H7 (cell line): ENCODE data around the gene MCM6. TPM values are rescaled to one million over a fixed set of nuclear protein-coding genes. Genes with fewer than 3 reads are reported as not detected.
"Not testable (repeated sequence)": the region's sequence is repeated elsewhere in the genome, so short reads cannot be mapped to it uniquely, and the experiment has no call there.

Experiments
- DNase-seq: peaks from one replicate; pipeline ENCODE4 v3.0.0; 2012
- H3K27me3 ChIP-seq: 2 replicates; pipeline ENCODE4 v1.6.0; 2011; ENCODE audit warnings: mild to moderate bottlenecking, low read length; ENCODE audit not compliant: control insufficient read depth, insufficient read depth
- H3K36me3 ChIP-seq: replicated peaks from 2 replicates; pipeline ENCODE4 v1.5.1; 2011; ENCODE audit warnings: low read length; ENCODE audit not compliant: control insufficient read depth, insufficient read depth
- H3K4me3 ChIP-seq: 2 replicates; pipeline ENCODE4 v1.5.1; 2011; ENCODE audit warnings: low read depth, mild to moderate bottlenecking, control low read depth, low read length, moderate library complexity; ENCODE audit not compliant: insufficient read depth
- total RNA-seq: library from RNA; depleted of rRNA; stranded (reverse); fragments of >200 nt; shearing (Covaris generic); gene quantifications from 2 replicates; pipeline ENCODE4 v1.2.3, GENCODE V29; 2014

MCM6 gene
- total RNA-seq, 1 experiment from 2014 or later, result 61.6 TPM

- not testable (repeated sequence) for H3K4me3 ChIP-seq, H3K27me3 ChIP-seq, DNase-seq, H3K36me3 ChIP-seq
These were observed 12.3 kb upstream of the MCM6 start for GRCh38 chr2:135888587-135888986.

DNA sequence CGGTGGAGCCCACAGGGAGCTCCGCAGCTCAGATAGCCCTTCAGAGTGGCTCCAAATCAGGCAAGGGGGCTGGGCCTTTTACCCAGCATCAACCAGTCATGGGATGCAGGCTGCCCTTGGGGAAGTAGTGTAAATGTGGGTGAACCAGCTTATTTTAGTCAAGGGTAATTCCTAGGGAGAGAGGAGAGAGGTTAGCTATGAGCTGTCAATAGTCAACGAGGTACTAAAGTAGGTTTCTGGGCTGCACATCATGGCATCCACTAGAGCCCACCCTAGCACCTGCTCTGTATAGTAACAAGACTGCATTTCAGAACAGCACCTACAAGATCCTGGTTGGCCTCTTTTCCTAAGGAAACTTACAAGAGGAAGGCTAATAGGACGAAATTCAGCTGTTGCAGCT is 9.5 kb upstream of the MCM6 start:
- Histone ChIP-seq H3K27me3 (no peaks in the 10 kb centered on the region), H3K36me3 (no peaks in the 10 kb centered on the region), H3K4me3 (no peak overlapping the region)
- DNase-seq, result no peak

GRCh38 chr2:135882415-135882814 is 6.2 kb upstream of the MCM6 start:
- no peaks in the 10 kb centered on the region for H3K27me3 ChIP-seq
- DNase-seq, result no peak
- H3K36me3 ChIP-seq, result no peaks in the 10 kb centered on the region
- H3K4me3 ChIP-seq, result no peak overlapping the region

DNA sequence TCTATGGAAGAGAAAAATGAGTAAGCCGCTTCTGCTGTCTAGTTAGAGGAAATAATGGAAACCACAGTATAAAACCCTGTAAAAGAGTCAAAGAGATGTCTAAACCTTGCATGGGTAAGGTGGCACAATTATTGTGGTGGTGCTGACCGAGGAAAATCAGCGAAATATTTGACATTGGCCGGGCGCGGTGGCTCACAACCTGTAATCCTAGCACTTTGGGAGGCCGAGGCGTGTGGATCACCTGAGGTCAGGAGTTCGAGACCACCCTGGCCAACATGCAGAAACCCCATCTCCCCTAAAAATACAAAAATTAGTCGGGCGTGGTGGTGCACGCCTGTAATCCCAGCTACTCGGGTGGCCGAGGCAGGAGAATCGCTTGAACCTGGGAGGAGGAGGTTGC is 527 bp upstream of the MCM6 start:
- not testable (repeated sequence) for H3K36me3 ChIP-seq, H3K27me3 ChIP-seq, DNase-seq
- peak overlapping the region; percentile 88 for H3K4me3 ChIP-seq

- Histone ChIP-seq H3K36me3 (peaks cover 15% of the 10 kb centered on the region), H3K27me3 (no peaks in the 10 kb centered on the region), H3K4me3 (peak overlapping the region; percentile 88)
- peak; percentile 77 for DNase-seq
These were observed 665 bp downstream of the MCM6 start for GRCh38 chr2:135875491-135876065.

- Histone ChIP-seq H3K27me3 (no peaks in the 10 kb centered on the region), H3K4me3 (peak overlapping the region; percentile 88), H3K36me3 (peaks cover 21% of the 10 kb centered on the region)
- DNase-seq, result no peak
These were observed 1.4 kb downstream of the MCM6 start for GRCh38 chr2:135874777-135875365.

- Histone ChIP-seq H3K4me3 (no peak overlapping the region), H3K27me3 (no peaks in the 10 kb centered on the region), H3K36me3 (peaks cover 42% of the 10 kb centered on the region)
- no peak for DNase-seq
These were observed 5.7 kb downstream of the MCM6 start for GRCh38 chr2:135870571-135870970.

GRCh38 chr2:135863233-135863632 is 13.0 kb downstream of the MCM6 start:
- no peak for DNase-seq
- H3K36me3 ChIP-seq, result peaks cover 40% of the 10 kb centered on the region
- no peaks in the 10 kb centered on the region for H3K27me3 ChIP-seq
- H3K4me3 ChIP-seq, result no peak overlapping the region

DNA sequence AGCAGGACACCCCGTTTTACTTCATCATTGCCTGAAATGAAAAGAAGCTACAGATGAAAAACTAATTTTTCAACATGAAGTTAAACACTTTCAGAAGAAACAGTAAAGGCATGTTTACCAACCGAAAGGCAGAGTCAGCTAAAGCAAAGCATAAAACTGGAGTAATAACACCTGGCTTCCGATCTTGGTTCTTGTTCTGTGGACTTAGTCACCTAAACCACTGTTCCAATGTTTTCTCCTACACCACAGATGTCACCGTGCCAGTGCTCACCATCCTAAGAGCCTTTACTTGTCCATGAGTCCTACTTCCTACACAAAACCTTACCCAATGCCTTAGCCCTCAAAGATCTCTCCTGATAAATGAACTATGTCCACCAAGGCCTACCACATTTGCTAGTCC is 13.5 kb downstream of the MCM6 start:
- H3K27me3 ChIP-seq, result no peaks in the 10 kb centered on the region
- DNase-seq, result no peak
- H3K36me3 ChIP-seq, result peaks cover 41% of the 10 kb centered on the region
- H3K4me3 ChIP-seq, result no peak overlapping the region

- Histone ChIP-seq H3K36me3 (peaks cover 33% of the 10 kb centered on the region), H3K4me3 (no peak overlapping the region), H3K27me3 (no peaks in the 10 kb centered on the region)
- no peak for DNase-seq
These were observed 22.8 kb downstream of the MCM6 start for GRCh38 chr2:135853401-135853800.

- no peak overlapping the region for H3K4me3 ChIP-seq
- no peak for DNase-seq
- peaks cover 28% of the 10 kb centered on the region for H3K36me3 ChIP-seq
These were observed 24.4 kb downstream of the MCM6 start for GRCh38 chr2:135851858-135852257.

DNA sequence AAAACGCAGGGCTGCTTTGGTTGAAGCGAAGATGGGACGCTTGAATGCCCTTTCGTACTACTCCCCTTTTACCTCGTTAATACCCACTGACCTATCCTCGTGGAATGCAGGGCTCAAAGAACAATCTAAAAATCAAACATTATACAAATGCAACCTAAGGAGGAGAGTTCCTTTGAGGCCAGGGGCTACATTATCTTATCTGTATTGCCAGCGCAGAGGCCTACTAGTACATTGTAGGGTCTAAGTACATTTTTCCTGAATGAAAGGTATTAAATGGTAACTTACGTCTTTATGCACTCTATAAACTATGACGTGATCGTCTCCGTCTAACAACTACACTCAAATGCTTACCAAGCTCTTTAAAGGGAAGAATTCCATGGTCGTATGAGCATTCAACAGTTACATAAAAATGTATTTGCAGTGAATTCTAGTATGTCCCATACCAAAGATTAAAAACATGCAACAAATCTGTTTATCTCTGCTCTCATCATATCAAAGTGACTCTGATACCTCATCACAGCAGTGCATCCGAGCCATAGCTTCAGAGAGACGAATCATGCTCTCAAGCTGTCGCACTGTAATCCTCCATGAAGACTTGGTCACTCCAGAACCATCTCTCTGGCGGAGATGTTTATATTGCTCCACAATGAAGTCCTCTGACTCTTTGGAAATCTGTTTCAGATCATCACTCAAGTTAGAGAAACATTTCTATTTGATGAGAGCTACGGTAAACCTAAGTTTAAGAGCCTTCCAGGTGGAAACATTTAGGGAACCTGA is 25.2 kb downstream of the MCM6 start:
- DNase-seq, result no peak
- peaks cover 25% of the 10 kb centered on the region for H3K36me3 ChIP-seq
- no peak overlapping the region for H3K4me3 ChIP-seq
- no peaks in the 10 kb centered on the region for H3K27me3 ChIP-seq

More at GRCh38 chr2:135851858-135852257, 24.4 kb downstream of the MCM6 start:
- H3K27me3 ChIP-seq, result no peaks in the 10 kb centered on the region

DNA sequence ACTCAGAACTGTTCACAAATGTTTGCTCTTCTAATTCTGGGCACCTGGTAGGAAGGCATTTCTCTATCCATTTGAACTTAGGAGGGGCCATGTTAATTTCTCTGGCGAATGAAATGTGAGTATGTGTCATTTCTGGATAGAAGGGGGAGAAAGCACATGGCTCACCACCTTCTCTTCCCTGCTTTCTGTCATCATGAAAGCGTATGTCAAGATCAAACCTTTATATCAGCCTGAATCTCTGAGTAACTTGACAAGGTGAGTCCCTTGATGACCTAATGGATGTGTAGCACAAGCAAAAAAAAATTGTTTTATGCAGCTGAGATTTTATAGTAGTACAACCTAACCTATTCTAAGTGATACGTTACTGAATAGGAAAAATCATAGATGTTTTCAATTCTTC is 27.2 kb downstream of the MCM6 start:
- H3K36me3 ChIP-seq, result peaks cover 33% of the 10 kb centered on the region
- no peaks in the 10 kb centered on the region for H3K27me3 ChIP-seq
- H3K4me3 ChIP-seq, result no peak overlapping the region
- DNase-seq, result no peak

GRCh38 chr2:135845997-135846396 is 30.2 kb downstream of the MCM6 start:
- Histone ChIP-seq H3K27me3 (no peaks in the 10 kb centered on the region), H3K36me3 (peaks cover 38% of the 10 kb centered on the region), H3K4me3 (no peak overlapping the region)
- DNase-seq, result no peak

GRCh38 chr2:135845257-135845656 is 31.0 kb downstream of the MCM6 start:
- H3K27me3 ChIP-seq, result no peaks in the 10 kb centered on the region
- H3K36me3 ChIP-seq, result peaks cover 42% of the 10 kb centered on the region
- no peak overlapping the region for H3K4me3 ChIP-seq
- no peak for DNase-seq
